ENCODE data around the gene FBL.
A peak's percentile ranks its signal among the peaks of the same experiment; 100 is the strongest.

Gene FBL

GRCh38 chr19:39824143-39825092 lies 21.8 kb downstream of the FBL start:
- in situ Hi-C loops (cut with HindIII; ENCODE audit: low sequenced_read_pairs): no loop called here
- peak; percentile 86 for DNase-seq (ENCODE audit: low read depth)
- TF ChIP-seq CTCF (IDR thresholded peaks at IDR 0.05; ENCODE audit: low read depth, low read length, missing control alignments): no peak
- peak overlapping the region; percentile 84 for H3K4me3 ChIP-seq (ENCODE audit: low read depth, low read length)

- no peak for DNase-seq (ENCODE audit: low read depth)
- in situ Hi-C loops (cut with HindIII; ENCODE audit: low sequenced_read_pairs): no loop called here
- no peak for TF ChIP-seq CTCF (IDR thresholded peaks at IDR 0.05; ENCODE audit: low read depth, low read length, missing control alignments)
- H3K4me3 ChIP-seq (ENCODE audit: low read depth, low read length): peak overlapping the region; percentile 84
These were observed 22.5 kb downstream of the FBL start for GRCh38 chr19:39823686-39824085.

GRCh38 chr19:39820696-39821095 lies 25.5 kb downstream of the FBL start:
- no peak overlapping the region for H3K4me3 ChIP-seq (ENCODE audit: low read depth, low read length)
- in situ Hi-C loops (cut with HindIII; ENCODE audit: low sequenced_read_pairs): no loop called here
- DNase-seq (ENCODE audit: low read depth): no peak
- TF ChIP-seq CTCF (IDR thresholded peaks at IDR 0.05; ENCODE audit: low read depth, low read length, missing control alignments): no peak

GRCh38 chr19:39819786-39820185 lies 26.4 kb downstream of the FBL start:
- TF ChIP-seq CTCF (IDR thresholded peaks at IDR 0.05; ENCODE audit: low read depth, low read length, missing control alignments): no peak
- no peak overlapping the region for H3K4me3 ChIP-seq (ENCODE audit: low read depth, low read length)
- in situ Hi-C loops (cut with HindIII; ENCODE audit: low sequenced_read_pairs): no loop called here
- DNase-seq (ENCODE audit: low read depth): no peak

GRCh38 chr19:39818626-39819097 lies 27.5 kb downstream of the FBL start:
- no peak overlapping the region for H3K4me3 ChIP-seq (ENCODE audit: low read depth, low read length)
- in situ Hi-C loops (cut with HindIII; ENCODE audit: low sequenced_read_pairs): no loop called here
- DNase-seq (ENCODE audit: low read depth): no peak
- TF ChIP-seq CTCF (IDR thresholded peaks at IDR 0.05; ENCODE audit: low read depth, low read length, missing control alignments): no peak

- no peak for TF ChIP-seq CTCF (IDR thresholded peaks at IDR 0.05; ENCODE audit: low read depth, low read length, missing control alignments)
- no peak overlapping the region for H3K4me3 ChIP-seq (ENCODE audit: low read depth, low read length)
- in situ Hi-C loops (cut with HindIII; ENCODE audit: low sequenced_read_pairs): no loop called here
- no peak for DNase-seq (ENCODE audit: low read depth)
These were observed 28.2 kb downstream of the FBL start for GRCh38 chr19:39817888-39818561.

Data from astrocyte of the cerebellum (primary cell).